ENCODE data around the gene CALCOCO1. TPM values are rescaled to one million over a fixed set of nuclear protein-coding genes. Genes with fewer than 3 reads are reported as not detected.

CALCOCO1 gene
- polyA plus RNA-seq, 1 donor from 2014 or later: 169 TPM

DNA sequence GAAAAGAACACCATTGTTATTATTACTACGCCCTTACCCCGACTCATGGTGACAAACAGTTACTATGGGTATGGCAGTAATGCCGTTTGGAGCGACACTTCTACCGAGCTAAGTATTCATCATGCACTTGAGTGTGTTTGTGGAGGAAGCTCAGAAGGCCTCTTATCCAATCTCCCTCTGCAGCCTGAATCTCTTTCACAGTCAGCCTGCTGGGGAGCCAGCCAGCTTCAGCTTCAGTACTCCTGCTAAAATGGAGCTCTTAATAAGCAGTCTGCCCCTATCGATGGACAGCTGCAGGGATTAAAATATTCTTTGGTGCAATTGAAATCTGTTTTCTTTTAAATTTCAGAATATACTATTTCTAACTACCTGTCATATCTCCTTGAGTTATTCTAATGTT, 26.7 kb downstream of the CALCOCO1 start:
- Histone ChIP-seq H3K36me3 (ENCODE audit: insufficient read depth, low read length) (no peaks in the 10 kb centered on the region), H3K9me3 (ENCODE audit: low read length) (no peaks in the 10 kb centered on the region), H3K4me2 (ENCODE audit: low read length) (no peak overlapping the region), H3K27me3 (ENCODE audit: insufficient read depth, low read depth, low read length) (no peaks in the 10 kb centered on the region), H3K79me2 (replicated peaks; ENCODE audit: insufficient read depth, low read length) (no peaks in the 10 kb centered on the region), H3K4me3 (ENCODE audit: low read length) (no peak overlapping the region), H4K20me1 (ENCODE audit: insufficient read depth) (no peaks in the 10 kb centered on the region), H2AFZ (ENCODE audit: low read depth, low read length) (no peak overlapping the region), H3K27ac (ENCODE audit: low read length) (peak overlapping the region; percentile 63), H3K9me2 (ENCODE audit: insufficient read depth, low read length) (no peaks in the 10 kb centered on the region), H3F3A (ENCODE audit: insufficient read depth, low read length, poor library complexity, severe bottlenecking) (peaks cover 6% of the 10 kb centered on the region), H3K9ac (ENCODE audit: low read length) (peak overlapping the region; percentile 41)
- no peak for TF ChIP-seq SMC3 (conservative IDR thresholded peaks at IDR 0.05; ENCODE audit: poor library complexity)
- TF ChIP-seq, protein P1, sequence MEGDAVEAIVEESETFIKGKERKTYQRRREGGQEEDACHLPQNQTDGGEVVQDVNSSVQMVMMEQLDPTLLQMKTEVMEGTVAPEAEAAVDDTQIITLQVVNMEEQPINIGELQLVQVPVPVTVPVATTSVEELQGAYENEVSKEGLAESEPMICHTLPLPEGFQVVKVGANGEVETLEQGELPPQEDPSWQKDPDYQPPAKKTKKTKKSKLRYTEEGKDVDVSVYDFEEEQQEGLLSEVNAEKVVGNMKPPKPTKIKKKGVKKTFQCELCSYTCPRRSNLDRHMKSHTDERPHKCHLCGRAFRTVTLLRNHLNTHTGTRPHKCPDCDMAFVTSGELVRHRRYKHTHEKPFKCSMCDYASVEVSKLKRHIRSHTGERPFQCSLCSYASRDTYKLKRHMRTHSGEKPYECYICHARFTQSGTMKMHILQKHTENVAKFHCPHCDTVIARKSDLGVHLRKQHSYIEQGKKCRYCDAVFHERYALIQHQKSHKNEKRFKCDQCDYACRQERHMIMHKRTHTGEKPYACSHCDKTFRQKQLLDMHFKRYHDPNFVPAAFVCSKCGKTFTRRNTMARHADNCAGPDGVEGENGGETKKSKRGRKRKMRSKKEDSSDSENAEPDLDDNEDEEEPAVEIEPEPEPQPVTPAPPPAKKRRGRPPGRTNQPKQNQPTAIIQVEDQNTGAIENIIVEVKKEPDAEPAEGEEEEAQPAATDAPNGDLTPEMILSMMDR (IDR thresholded peaks at IDR 0.05; ENCODE audit: poor library complexity, severe bottlenecking): no peak
- peak; percentile 15 for TF ChIP-seq POLR2AphosphoS5 (IDR thresholded peaks at IDR 0.05)
- no peak for TF ChIP-seq EP300 (conservative IDR thresholded peaks at IDR 0.05; ENCODE audit: poor library complexity, severe bottlenecking)

DNA sequence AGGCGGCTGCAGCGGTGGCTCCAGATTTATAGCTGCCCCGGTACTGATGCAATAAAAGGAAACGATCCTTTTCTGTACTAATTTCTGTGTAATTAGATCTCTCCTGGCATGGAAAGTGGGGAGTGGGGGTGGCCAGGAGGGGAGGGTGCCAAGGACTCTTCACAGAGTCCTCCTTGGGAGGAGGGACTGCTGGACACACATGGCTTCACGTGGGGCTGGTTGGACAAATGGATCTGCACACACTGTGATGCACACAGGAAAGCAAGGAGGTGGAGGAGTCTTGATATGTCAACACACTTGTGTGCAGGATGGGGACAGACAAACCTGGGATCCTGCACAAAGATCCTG, 27.6 kb downstream of the CALCOCO1 start:
- no peaks in the 10 kb centered on the region for H3K9me3 ChIP-seq (ENCODE audit: low read length)
- no peak overlapping the region for H2AFZ ChIP-seq (ENCODE audit: low read depth, low read length)
- H3K79me2 ChIP-seq (replicated peaks; ENCODE audit: insufficient read depth, low read length): no peaks in the 10 kb centered on the region
- H3K27ac ChIP-seq (ENCODE audit: low read length): peak overlapping the region; percentile 63
- H3K9me2 ChIP-seq (ENCODE audit: insufficient read depth, low read length): no peaks in the 10 kb centered on the region
- H3K4me3 ChIP-seq (ENCODE audit: low read length): no peak overlapping the region
- H3F3A ChIP-seq (ENCODE audit: insufficient read depth, low read length, poor library complexity, severe bottlenecking): peaks cover 6% of the 10 kb centered on the region
- no peak overlapping the region for H3K4me2 ChIP-seq (ENCODE audit: low read length)
- TF ChIP-seq EP300 (conservative IDR thresholded peaks at IDR 0.05; ENCODE audit: poor library complexity, severe bottlenecking): no peak
- TF ChIP-seq, protein P2, sequence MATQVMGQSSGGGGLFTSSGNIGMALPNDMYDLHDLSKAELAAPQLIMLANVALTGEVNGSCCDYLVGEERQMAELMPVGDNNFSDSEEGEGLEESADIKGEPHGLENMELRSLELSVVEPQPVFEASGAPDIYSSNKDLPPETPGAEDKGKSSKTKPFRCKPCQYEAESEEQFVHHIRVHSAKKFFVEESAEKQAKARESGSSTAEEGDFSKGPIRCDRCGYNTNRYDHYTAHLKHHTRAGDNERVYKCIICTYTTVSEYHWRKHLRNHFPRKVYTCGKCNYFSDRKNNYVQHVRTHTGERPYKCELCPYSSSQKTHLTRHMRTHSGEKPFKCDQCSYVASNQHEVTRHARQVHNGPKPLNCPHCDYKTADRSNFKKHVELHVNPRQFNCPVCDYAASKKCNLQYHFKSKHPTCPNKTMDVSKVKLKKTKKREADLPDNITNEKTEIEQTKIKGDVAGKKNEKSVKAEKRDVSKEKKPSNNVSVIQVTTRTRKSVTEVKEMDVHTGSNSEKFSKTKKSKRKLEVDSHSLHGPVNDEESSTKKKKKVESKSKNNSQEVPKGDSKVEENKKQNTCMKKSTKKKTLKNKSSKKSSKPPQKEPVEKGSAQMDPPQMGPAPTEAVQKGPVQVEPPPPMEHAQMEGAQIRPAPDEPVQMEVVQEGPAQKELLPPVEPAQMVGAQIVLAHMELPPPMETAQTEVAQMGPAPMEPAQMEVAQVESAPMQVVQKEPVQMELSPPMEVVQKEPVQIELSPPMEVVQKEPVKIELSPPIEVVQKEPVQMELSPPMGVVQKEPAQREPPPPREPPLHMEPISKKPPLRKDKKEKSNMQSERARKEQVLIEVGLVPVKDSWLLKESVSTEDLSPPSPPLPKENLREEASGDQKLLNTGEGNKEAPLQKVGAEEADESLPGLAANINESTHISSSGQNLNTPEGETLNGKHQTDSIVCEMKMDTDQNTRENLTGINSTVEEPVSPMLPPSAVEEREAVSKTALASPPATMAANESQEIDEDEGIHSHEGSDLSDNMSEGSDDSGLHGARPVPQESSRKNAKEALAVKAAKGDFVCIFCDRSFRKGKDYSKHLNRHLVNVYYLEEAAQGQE (IDR thresholded peaks at IDR 0.05; ENCODE audit: borderline replicate concordance): no peak
- TF ChIP-seq, protein P1 (IDR thresholded peaks at IDR 0.05; ENCODE audit: poor library complexity, severe bottlenecking): no peak
- TF ChIP-seq MXI1 (conservative IDR thresholded peaks at IDR 0.05; ENCODE audit: poor library complexity, severe bottlenecking): no peak
- TF ChIP-seq EZH2 (IDR thresholded peaks at IDR 0.05; ENCODE audit: borderline replicate concordance, insufficient read depth, low read length, poor library complexity, severe bottlenecking): no peak
- no peak for TF ChIP-seq POLR2AphosphoS5 (IDR thresholded peaks at IDR 0.05)
- TF ChIP-seq TAF1 (IDR thresholded peaks at IDR 0.05; ENCODE audit: low read depth): no peak
- TF ChIP-seq RAD21 (conservative IDR thresholded peaks at IDR 0.05): no peak
- no peak for TF ChIP-seq SMC3 (conservative IDR thresholded peaks at IDR 0.05; ENCODE audit: poor library complexity)
- peak overlapping the region; percentile 41 for H3K9ac ChIP-seq (ENCODE audit: low read length)
- H3K36me3 ChIP-seq (ENCODE audit: insufficient read depth, low read length): no peaks in the 10 kb centered on the region
- no peaks in the 10 kb centered on the region for H3K27me3 ChIP-seq (ENCODE audit: insufficient read depth, low read depth, low read length)
- H4K20me1 ChIP-seq (ENCODE audit: insufficient read depth): no peaks in the 10 kb centered on the region

All from neural cell (in vitro differentiated cells).